ENCODE measurements around the gene RIOX2.
"Not testable (repeated sequence)": the region's sequence is repeated elsewhere in the genome, so short reads cannot be mapped to it uniquely, and the experiment has no call there.

The RIOX2 gene

DNA sequence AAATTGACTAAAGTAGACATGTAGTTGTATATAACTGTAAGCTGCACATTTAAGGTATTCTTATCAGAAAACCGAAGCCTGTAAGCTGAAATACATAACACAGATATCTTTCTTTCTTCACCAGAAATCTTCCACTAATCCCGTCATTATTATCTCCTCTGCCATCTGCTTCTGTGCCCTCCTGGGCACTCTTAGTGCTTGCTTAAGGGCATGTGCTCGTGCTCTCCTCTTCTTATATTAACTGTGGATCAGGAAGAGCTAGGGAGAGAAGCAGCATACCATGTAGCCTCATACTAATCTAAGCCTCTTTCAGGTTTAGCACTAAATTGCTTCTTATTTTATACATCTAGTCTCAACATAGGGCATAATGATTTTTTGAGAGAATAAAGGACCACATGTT lies 60.8 kb downstream of the RIOX2 start:
- no peak for DNase-seq (ENCODE audit: low spot score)

DNA sequence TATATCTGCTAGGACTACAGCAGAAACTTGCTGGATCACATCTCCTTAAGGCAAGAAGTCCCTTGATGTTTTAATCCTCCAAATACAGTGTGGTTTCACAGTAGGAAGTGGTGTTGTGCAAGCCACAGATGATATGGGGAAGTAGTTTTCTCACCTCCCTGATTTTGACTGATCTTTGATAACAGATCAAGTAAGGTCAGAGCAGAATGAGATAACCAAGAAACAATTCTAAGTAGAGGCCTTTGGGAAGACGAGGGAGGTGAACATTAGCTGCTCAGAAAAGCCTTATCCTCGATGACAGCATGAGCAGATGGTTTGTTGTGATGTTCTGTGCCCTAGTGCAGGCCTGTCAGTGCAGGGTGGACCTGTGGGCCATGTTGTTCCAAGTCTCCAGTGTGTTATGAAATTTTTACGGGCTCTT lies 61.3 kb downstream of the RIOX2 start:
- no peak for DNase-seq (ENCODE audit: low spot score)

DNA sequence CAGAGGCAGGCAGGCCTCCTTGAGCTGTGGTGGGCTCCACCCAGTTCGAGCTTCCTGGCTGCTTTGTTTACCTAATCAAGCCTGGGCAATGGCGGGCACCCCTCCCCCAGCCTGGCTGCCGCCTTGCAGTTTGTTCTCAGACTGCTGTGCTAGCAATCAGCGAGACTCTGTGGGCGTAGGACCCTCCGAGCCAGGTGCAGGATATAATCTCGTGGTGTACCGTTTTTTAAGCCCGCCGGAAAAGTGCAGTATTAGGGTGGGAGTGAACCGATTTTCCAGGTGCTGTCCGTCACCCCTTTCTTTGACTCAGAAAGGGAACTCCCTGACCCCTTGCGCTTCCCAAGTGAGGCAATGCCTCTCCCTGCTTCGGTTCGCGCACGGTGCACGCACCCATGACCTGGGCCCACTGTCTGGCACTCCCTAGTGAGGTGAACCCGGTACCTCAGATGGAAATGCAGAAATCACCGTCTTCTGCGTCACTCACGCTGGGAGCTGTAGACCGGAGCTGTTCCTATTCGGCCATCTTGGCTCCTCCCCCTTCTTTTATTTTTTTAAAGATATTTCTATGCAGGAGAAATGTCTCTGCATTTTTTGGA lies 61.9 kb downstream of the RIOX2 start:
- DNase-seq (ENCODE audit: low spot score), result not testable (repeated sequence)

DNA sequence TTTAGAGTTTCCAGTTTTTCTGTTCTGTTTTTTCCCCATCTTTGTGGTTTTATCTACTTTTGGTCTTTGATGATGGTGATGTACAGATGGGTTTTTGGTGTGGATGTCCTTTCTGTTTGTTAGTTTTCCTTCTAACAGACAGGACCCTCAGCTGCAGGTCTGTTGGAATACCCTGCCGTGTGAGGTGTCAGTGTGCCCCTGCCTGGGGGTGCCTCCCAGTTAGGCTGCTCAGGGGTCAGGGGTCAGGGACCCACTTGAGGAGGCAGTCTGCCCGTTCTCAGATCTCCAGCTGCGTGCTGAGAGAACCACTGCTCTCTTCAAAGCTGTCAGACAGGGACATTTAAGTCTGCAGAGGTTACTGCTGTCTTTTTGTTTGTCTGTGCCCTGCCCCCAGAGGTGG lies 62.4 kb downstream of the RIOX2 start:
- not testable (repeated sequence) for DNase-seq (ENCODE audit: low spot score)

DNA sequence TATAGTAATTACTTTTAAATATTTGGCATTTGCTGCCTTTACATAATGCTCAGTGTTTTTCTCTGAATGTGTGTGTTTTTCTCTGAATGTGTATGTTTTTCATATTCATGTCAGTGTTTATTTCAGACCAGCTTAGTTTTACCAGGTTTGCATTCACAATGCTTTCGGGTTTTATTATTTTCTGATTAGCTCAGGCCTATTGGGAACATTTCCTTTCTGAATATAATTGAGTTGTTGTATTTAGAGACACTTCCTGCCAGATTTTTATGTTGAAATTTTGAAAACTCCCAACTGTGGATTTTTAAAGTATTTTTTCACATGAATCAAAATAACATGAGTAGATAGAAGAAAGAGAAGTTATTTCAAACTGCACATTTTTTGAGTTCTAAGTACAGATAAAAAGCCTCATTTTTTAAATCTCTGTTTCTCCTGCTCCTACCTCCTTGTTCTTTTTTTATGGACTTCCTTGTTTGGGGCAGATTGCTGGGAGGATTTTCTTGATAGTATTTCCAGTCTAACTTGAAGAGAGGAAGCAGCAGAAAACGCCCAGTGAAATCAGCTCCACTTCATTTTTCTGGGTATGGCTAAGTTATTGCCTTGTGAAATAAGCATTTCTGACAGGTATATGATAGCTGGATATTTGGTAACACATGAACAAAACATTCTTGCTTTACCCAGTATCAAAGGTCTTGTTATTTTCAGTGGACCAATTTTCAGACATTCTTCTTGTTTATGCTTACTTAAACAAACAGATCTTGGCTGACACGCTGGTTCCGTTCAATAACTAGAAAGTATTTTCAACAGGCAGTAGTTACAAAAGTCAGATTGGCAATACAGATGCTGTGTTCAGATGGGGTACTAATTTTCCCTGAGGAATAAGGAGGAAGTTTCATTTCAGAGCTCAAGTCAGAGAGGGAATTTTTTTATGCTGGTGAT lies 70.7 kb downstream of the RIOX2 start:
- no peak for DNase-seq (ENCODE audit: low spot score)

DNA sequence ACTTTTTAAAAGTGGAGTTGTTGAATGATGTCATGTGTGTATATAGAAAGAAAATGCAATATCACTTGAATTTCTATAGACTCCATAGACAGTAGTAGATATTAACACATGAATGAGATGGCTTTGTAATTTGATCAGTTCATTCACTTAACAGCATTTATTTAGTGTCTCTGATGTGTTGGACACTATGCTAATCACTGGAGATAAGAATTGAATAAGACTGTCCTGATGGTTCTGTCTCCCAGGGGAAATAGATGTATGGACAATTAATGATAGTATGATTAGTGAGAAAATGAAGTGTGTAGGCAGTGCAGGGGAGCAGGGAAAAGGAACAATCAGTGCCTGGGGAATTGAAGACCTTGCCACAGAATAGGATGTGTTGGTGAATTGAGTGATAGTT lies 72.9 kb downstream of the RIOX2 start:
- DNase-seq (ENCODE audit: low spot score), result no peak

DNA sequence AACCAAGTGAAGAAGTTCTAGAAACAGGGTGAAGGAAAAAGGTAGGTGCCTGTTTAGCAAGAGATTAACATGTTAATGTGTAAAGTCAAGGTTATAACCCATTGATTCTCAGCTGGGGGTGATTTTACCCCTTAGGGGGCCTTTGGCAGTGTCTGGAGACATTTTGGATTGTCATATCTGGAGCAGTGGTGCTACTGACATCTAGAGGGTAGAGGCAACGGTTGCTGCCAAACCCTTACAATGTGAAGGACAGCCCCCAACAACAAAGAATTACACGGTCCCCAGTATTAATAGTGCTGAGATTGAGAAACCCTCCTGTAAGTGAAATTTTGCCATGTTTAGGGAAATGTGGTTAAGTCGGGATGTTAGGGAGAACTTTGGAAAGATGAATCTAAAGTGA lies 75.7 kb downstream of the RIOX2 start:
- no peak for DNase-seq (ENCODE audit: low spot score)

DNA sequence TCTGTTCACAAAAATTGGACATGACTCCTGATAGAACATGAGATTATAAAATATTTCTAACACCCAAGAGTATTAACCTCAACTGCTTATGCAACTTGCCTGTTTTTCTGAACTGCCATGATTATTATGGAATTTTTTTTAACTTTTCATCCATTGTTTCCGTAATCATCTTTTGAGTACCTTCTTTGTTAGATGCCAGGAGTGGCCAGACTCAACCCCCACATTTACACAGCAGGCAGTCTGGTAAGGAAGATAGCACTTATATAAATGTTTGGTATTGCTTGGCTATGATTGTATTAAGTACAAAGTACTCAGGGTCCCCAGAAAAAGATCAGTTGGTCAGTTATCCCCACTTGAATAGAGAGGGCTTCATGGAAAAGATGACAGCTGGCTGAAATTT lies 76.1 kb downstream of the RIOX2 start:
- DNase-seq (ENCODE audit: low spot score), result no peak

DNA sequence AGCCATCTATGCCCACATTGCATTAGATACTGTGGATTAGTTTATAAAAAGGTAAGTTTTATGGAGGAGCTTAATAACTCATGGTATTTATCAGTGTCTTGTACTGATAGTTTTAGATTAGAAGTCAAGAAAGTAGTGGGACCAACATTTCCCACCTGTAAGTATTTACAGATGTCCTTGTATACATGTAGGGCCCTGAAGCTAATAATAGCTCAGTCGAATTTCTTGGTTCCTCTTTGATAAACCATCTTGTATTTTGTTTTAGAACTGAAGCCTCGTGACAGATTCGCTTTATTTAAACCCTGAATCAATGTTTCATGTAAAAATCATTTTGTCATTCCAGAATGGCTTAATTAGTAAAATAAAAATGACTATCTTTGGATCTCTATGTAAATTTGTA lies 77.0 kb downstream of the RIOX2 start:
- no peak for DNase-seq (ENCODE audit: low spot score)

DNA sequence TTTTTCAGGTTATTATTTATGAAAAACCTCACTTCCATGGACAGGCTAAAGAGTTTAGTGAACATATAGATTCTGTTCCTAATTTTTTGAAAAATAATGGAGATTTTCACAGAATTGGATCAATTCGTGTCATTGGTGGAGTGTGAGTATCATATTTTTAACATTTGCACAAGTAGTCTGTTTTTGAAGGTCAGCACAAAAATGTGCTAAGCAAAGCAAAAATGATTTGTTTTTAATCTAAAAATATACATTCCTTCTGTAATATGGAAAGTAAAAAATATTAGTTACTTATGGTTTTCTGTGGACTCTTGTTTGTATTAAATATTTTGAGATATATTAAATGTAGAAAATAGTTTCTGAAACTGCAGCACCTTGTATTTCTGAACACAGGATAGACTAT lies 79.4 kb downstream of the RIOX2 start:
- DNase-seq (ENCODE audit: low spot score), result no peak

All from AG08395 (cell line).